HepG2 (cell line): ENCODE results near the gene MRPS31. TPM values are rescaled to one million over a fixed set of nuclear protein-coding genes. Genes with fewer than 3 reads are reported as not detected.
A peak's percentile ranks its signal among the peaks of the same experiment; 100 is the strongest.

ENCODE experiments used
- AKAP8 ChIP-seq: sonication (generic); formaldehyde crosslinking; IDR thresholded peaks from 2 replicates; pipeline ENCODE4 v1.5.1; 2020; ENCODE audit warnings: mild to moderate bottlenecking, missing genetic modification reagents
- ATF7-NPFF ChIP-seq: sonication (generic); formaldehyde crosslinking; IDR thresholded peaks from 2 replicates; pipeline ENCODE4 v1.8.1; 2023; ENCODE audit warnings: mild to moderate bottlenecking, low read depth, missing genetic modification reagents, moderate library complexity
- BRCA1 ChIP-seq: sonication (generic); formaldehyde crosslinking; IDR thresholded peaks from 2 replicates; pipeline ENCODE4 v1.4.0; 2020; ENCODE audit warnings: missing genetic modification reagents
- CBFB ChIP-seq: sonication (generic); formaldehyde crosslinking; IDR thresholded peaks from 2 replicates; pipeline ENCODE4 v1.4.0; 2020; ENCODE audit warnings: missing genetic modification reagents
- CHD4 ChIP-seq: fragments of 200-600 bp; sonication (generic); IDR thresholded peaks from 2 replicates; pipeline ENCODE4 v1.7.0; 2017; ENCODE audit warnings: mild to moderate bottlenecking, low read length, borderline replicate concordance
- ERF ChIP-seq: IDR thresholded peaks from 2 replicates; pipeline ENCODE4 v1.6.1; 2018; ENCODE audit warnings: missing biosample characterization, missing genetic modification reagents
- IRX3 ChIP-seq: sonication (generic); formaldehyde crosslinking; IDR thresholded peaks from 2 replicates; pipeline ENCODE4 v1.8.1; 2023; ENCODE audit warnings: mild to moderate bottlenecking, low read depth, missing genetic modification reagents, borderline replicate concordance
- KAT8 ChIP-seq: IDR thresholded peaks from 2 replicates; pipeline ENCODE4 v1.6.1; 2016; ENCODE audit warnings: missing genetic modification reagents, missing compliant biosample characterization
- KLF12 ChIP-seq: sonication (generic); formaldehyde crosslinking; IDR thresholded peaks from 2 replicates; pipeline ENCODE4 v1.4.0; 2020; ENCODE audit warnings: missing genetic modification reagents, borderline replicate concordance
- NFE2 ChIP-seq: sonication (generic); formaldehyde crosslinking; IDR thresholded peaks from 2 replicates; pipeline ENCODE4 v1.4.0; 2020; ENCODE audit warnings: missing genetic modification reagents
- NFYB ChIP-seq: sonication (generic); formaldehyde crosslinking; IDR thresholded peaks from 2 replicates; pipeline ENCODE4 v1.4.0; 2020; ENCODE audit warnings: missing genetic modification reagents
- NFYC ChIP-seq: IDR thresholded peaks from 2 replicates; pipeline ENCODE4 v1.6.1; 2016; ENCODE audit warnings: missing genetic modification reagents, missing compliant biosample characterization
- PCBP1 ChIP-seq: fragments of 200-400 bp; formaldehyde crosslinking; IDR thresholded peaks from 2 replicates; pipeline ENCODE4 v1.6.1; 2017; ENCODE audit warnings: mild to moderate bottlenecking, low read depth, low read length, borderline replicate concordance
- PCBP2 ChIP-seq: fragments of 200-400 bp; formaldehyde crosslinking; optimal IDR thresholded peaks from 2 replicates; pipeline ENCODE3; 2018; ENCODE audit warnings: low read length, low read depth; ENCODE audit not compliant: poor library complexity, severe bottlenecking
- PHF21A ChIP-seq: sonication (generic); formaldehyde crosslinking; IDR thresholded peaks from 2 replicates; pipeline ENCODE4 v1.5.0; 2020; ENCODE audit warnings: mild to moderate bottlenecking, missing genetic modification reagents
- RARA ChIP-seq: IDR thresholded peaks from 2 replicates; pipeline ENCODE4 v1.6.1; 2016; ENCODE audit warnings: missing genetic modification reagents, missing compliant biosample characterization
- RBM22 ChIP-seq: fragments of 200-400 bp; formaldehyde crosslinking; optimal IDR thresholded peaks from 2 replicates; pipeline ENCODE3; 2017; ENCODE audit warnings: mild to moderate bottlenecking, low read length, moderate library complexity
- SMAD1 ChIP-seq: sonication (generic); formaldehyde crosslinking; IDR thresholded peaks from 2 replicates; pipeline ENCODE4 v1.4.0; 2020; ENCODE audit warnings: missing genetic modification reagents, low read depth, mild to moderate bottlenecking, borderline replicate concordance
- SMARCC2 ChIP-seq: fragments of 450-650 bp; IDR thresholded peaks from 2 replicates; pipeline ENCODE4 v1.6.1; 2017; ENCODE audit warnings: antibody characterized with exemption, mild to moderate bottlenecking
- STAG1 ChIP-seq: sonication (generic); formaldehyde crosslinking; IDR thresholded peaks from 2 replicates; pipeline ENCODE4 v1.4.0; 2020; ENCODE audit warnings: missing genetic modification reagents
- TMF1 ChIP-seq: sonication (generic); formaldehyde crosslinking; IDR thresholded peaks from 2 replicates; pipeline ENCODE4 v1.8.1; 2022; ENCODE audit warnings: low read depth, missing genetic modification reagents
- U2AF1 ChIP-seq: fragments of 200-400 bp; formaldehyde crosslinking; optimal IDR thresholded peaks from 2 replicates; pipeline ENCODE3; 2017; ENCODE audit warnings: mild to moderate bottlenecking, low read depth, low read length
- ZBTB34 ChIP-seq: sonication (generic); formaldehyde crosslinking; IDR thresholded peaks from 2 replicates; pipeline ENCODE4 v1.8.0; 2022; ENCODE audit warnings: mild to moderate bottlenecking, missing genetic modification reagents
- ZMYM3 ChIP-seq: sonication (generic); formaldehyde crosslinking; IDR thresholded peaks from 2 replicates; pipeline ENCODE4 v1.5.1; 2020; ENCODE audit warnings: mild to moderate bottlenecking, missing genetic modification reagents
- ZNF12 ChIP-seq: sonication (generic); formaldehyde crosslinking; IDR thresholded peaks from 2 replicates; pipeline ENCODE4 v1.5.0; 2020; ENCODE audit warnings: missing genetic modification reagents
- ZNF124 ChIP-seq: sonication (generic); formaldehyde crosslinking; IDR thresholded peaks from 2 replicates; pipeline ENCODE4 v1.4.0; 2020; ENCODE audit warnings: missing genetic modification reagents
- ZNF34 ChIP-seq: sonication (generic); formaldehyde crosslinking; IDR thresholded peaks from 2 replicates; pipeline ENCODE4 v1.4.0; 2020; ENCODE audit warnings: mild to moderate bottlenecking, missing genetic modification reagents, borderline replicate concordance
- ZNF501 ChIP-seq: sonication (generic); formaldehyde crosslinking; IDR thresholded peaks from 2 replicates; pipeline ENCODE4 v1.5.1; 2020; ENCODE audit warnings: mild to moderate bottlenecking, moderate library complexity, missing genetic modification reagents
- ZNF652 ChIP-seq: IDR thresholded peaks from 2 replicates; pipeline ENCODE4 v1.6.1; 2016; ENCODE audit warnings: low read depth, borderline replicate concordance
- ZNF724P ChIP-seq: sonication (generic); formaldehyde crosslinking; IDR thresholded peaks from 2 replicates; pipeline ENCODE4 v1.8.0; 2022; ENCODE audit warnings: missing genetic modification reagents, borderline replicate concordance
- polyA plus RNA-seq, 8 experiments: library from polyadenylated mRNA; depleted of rRNA in 3 of 8; stranded (reverse) in 7 of 8; unstranded in 1 of 8; fragments of >200 nt; fragmentation: Illumina TruSeq in 4 of 8; extraction: Trizol in 4 of 8; gene quantifications; 2 replicates each; pipeline versions ENCODE4 v1.2.1 to v1.2.3, GENCODE V29; 2011 to 2016; ENCODE audit warnings: low read depth in 4 of 8, missing spikeins in 1 of 8, mixed read lengths in 1 of 8; ENCODE audit not compliant: insufficient read depth in 1 of 8
- total RNA-seq, 5 experiments: library from RNA; depleted of rRNA; stranded (reverse); fragments of >200 nt; fragmentation: Illumina TruSeq; extraction: Trizol; gene quantifications; 2 replicates each; pipeline ENCODE4 v1.2.3, GENCODE V29; 2016; ENCODE audit warnings: low read depth in 1 of 5
- TF ChIP-seq, protein P1 (sequence below): sonication (generic); formaldehyde crosslinking; IDR thresholded peaks from 2 replicates; pipeline ENCODE4 v1.5.0; 2020; ENCODE audit warnings: mild to moderate bottlenecking, missing genetic modification reagents

Gene MRPS31
- total and polyA plus RNA-seq, 2 of the 13 experiments (the other 11 are each of a cell fraction or from before 2014, with no cell fraction given), result 23.7 to 34.1 TPM

DNA sequence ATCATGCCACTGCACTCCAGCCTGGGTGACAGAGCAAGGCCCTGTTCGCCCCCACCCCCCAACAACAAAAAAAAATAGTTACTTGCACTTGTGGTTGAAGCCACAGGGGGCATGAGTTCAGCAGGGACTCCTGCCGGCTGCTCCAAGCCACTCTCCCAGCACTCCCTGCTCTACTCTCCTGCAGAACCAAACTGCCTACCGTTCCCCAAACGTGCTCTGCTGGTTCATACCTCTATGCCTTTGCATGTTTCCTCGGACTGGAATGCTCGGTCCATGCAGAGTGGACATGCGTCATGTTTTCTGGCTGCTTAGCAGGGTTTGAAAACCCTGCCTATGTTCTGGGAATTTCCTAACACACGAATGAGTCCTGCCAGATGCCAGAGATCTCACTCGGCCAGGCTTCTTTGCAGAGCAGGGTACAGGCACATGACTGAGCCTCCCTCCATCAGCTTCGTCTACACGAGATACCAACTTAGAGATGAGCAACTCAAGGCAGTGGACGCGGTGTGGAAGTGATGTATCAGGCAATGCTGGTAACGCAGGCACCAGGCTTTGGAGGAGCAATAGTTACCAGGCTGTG, 9.9 kb upstream of the MRPS31 start (continued):
- TF ChIP-seq ZNF724P (peak; percentile 61; the same call in 1 of the 2 replicates), PCBP2 (no peak), IRX3 (CRISPR knock-in tag) (no peak), ZNF652 (CRISPR knock-in tag) (no peak), PHF21A (CRISPR knock-in tag) (no peak), SMAD1 (CRISPR knock-in tag) (no peak), U2AF1 (no peak), KAT8 (CRISPR knock-in tag) (0 out of 2 replicates have a peak, but pooled peaks have one; percentile 15), ZNF12 (no peak), ZNF501 (CRISPR knock-in tag) (no peak), KLF12 (no peak), ZNF34 (CRISPR knock-in tag) (no peak), BRCA1 (CRISPR knock-in tag) (no peak), NFYB (CRISPR knock-in tag) (no peak), CBFB (no peak), TMF1 (CRISPR knock-in tag) (no peak), ZMYM3 (no peak), CHD4 (no peak), ZNF124 (CRISPR knock-in tag) (no peak), ERF (CRISPR knock-in tag) (no peak), ZBTB34 (no peak), ATF7-NPFF (CRISPR knock-in tag) (0 out of 2 replicates have a peak, but pooled peaks have one; percentile 36), SMARCC2 (no peak), RARA (CRISPR knock-in tag) (no peak), NFYC (CRISPR knock-in tag) (no peak), RBM22 (no peak), STAG1 (CRISPR knock-in tag) (peak; percentile 52), AKAP8 (CRISPR knock-in tag) (no peak), PCBP1 (no peak), NFE2 (CRISPR knock-in tag) (no peak)
- TF ChIP-seq, protein P1, sequence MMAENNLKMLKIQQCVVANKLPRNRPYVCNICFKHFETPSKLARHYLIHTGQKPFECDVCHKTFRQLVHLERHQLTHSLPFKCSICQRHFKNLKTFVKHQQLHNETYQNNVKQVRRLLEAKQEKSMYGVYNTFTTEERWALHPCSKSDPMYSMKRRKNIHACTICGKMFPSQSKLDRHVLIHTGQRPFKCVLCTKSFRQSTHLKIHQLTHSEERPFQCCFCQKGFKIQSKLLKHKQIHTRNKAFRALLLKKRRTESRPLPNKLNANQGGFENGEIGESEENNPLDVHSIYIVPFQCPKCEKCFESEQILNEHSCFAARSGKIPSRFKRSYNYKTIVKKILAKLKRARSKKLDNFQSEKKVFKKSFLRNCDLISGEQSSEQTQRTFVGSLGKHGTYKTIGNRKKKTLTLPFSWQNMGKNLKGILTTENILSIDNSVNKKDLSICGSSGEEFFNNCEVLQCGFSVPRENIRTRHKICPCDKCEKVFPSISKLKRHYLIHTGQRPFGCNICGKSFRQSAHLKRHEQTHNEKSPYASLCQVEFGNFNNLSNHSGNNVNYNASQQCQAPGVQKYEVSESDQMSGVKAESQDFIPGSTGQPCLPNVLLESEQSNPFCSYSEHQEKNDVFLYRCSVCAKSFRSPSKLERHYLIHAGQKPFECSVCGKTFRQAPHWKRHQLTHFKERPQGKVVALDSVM (CRISPR knock-in tag), result no peak
